SK-N-SH (cell line): Measurements from ENCODE around the gene IGSF3.

Experiments used
- POLR2AphosphoS5 ChIP-seq: IDR thresholded peaks from 2 replicates; pipeline ENCODE4 v1.6.1; 2012; ENCODE audit warnings: low read depth, low read length
- SIN3A ChIP-seq: IDR thresholded peaks from 2 replicates; pipeline ENCODE4 v1.6.1; 2012; ENCODE audit warnings: low read depth, mild to moderate bottlenecking, low read length, moderate library complexity, borderline replicate concordance
- YY1 ChIP-seq: IDR thresholded peaks from 2 replicates; pipeline ENCODE4 v1.4.0; 2012; ENCODE audit warnings: low read depth, mild to moderate bottlenecking
- TF ChIP-seq, protein P1 (sequence below): fragments of 200-600 bp; sonication (generic); IDR thresholded peaks from 2 replicates; pipeline ENCODE4 v1.6.1; 2017; ENCODE audit warnings: antibody characterized with exemption, mild to moderate bottlenecking, moderate library complexity

GRCh38 chr1:116537040-116537831 is 130.3 kb downstream of the IGSF3 start:
- TF ChIP-seq, protein P1, sequence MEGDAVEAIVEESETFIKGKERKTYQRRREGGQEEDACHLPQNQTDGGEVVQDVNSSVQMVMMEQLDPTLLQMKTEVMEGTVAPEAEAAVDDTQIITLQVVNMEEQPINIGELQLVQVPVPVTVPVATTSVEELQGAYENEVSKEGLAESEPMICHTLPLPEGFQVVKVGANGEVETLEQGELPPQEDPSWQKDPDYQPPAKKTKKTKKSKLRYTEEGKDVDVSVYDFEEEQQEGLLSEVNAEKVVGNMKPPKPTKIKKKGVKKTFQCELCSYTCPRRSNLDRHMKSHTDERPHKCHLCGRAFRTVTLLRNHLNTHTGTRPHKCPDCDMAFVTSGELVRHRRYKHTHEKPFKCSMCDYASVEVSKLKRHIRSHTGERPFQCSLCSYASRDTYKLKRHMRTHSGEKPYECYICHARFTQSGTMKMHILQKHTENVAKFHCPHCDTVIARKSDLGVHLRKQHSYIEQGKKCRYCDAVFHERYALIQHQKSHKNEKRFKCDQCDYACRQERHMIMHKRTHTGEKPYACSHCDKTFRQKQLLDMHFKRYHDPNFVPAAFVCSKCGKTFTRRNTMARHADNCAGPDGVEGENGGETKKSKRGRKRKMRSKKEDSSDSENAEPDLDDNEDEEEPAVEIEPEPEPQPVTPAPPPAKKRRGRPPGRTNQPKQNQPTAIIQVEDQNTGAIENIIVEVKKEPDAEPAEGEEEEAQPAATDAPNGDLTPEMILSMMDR, result no peak
- TF ChIP-seq YY1 (no peak), POLR2AphosphoS5 (no peak), SIN3A (no peak)
